ENCODE measurements around the gene EVA1B.

The EVA1B gene

DNA sequence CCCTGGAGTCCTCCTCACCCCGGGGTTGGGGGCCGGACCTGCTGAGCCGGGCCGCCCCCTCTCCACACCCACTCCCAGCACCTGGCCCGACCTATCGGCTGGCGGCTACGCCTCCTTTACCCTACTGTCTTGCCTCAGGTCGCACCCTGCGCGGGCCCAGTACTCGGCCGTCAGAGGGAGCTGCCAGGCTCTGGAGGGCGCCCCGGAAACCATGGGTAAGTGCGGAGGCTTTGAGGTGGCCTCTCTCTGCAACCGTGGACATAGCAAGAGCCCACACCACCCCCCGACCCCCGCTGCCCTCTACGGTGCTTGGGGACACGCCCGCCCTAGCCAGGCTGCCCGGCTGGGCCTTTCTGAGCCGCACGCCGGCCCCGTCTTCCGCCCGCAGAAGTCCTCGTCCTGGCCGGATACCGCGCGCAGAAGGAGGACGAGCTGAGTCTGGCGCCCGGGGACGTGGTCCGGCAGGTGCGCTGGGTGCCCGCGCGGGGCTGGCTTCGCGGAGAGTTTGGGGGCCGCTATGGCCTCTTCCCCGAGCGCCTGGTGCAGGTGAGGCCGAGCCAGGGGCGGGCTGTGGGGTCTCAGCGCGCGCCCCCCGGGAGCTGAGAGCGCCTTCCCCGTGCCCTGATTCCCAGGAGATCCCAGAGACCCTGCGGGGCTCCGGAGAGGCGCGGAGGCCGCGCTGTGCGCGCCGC lies 17.1 kb downstream of the EVA1B start, which contains the start of gene SH3D21:
SH3D21 (plus strand) TSS at position 159 of the 692 bp plus-strand sequence; CDS start at position 212, 53 bp downstream.
- Histone ChIP-seq H3K9ac (ENCODE audit: low read length) (peak within 1 kb of the TSS; percentile 72), H3K36me3 (ENCODE audit: control insufficient read depth, insufficient read depth, low read length, severe bottlenecking) (peaks cover 41% of the 10 kb centered on the region), H3K4me1 (ENCODE audit: control insufficient read depth, insufficient read depth, low read length) (peaks cover 11% of the 10 kb centered on the region), H3K9me3 (ENCODE audit: control insufficient read depth, low read length) (no peaks in the 10 kb centered on the region), H3K4me3 (ENCODE audit: low read length) (peak within 1 kb of the TSS; percentile 82), H3K27me3 (replicated peaks; ENCODE audit: control insufficient read depth, insufficient read depth, low read length) (no peaks in the 10 kb centered on the region)
- peak; percentile 38 for DNase-seq (ENCODE audit: low read depth)

DNA sequence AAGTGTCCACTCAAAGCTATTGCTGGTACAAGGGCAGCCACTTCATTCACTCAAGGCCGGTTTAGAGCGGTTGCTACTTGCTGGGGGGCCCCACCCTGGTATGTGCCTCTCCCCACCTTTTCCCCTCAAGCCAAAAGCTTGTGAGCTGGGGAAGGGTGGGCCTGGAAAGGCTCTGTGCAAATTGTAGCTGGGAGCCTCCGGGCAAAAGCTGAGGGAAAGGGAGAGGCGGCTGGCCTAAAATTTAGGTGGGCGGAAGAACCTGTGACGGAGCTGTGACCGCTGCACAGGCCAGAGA lies 17.6 kb downstream of the EVA1B start:
- Histone ChIP-seq H3K9me3 (ENCODE audit: control insufficient read depth, low read length) (no peaks in the 10 kb centered on the region), H3K36me3 (ENCODE audit: control insufficient read depth, insufficient read depth, low read length, severe bottlenecking) (peaks cover 46% of the 10 kb centered on the region), H3K4me1 (ENCODE audit: control insufficient read depth, insufficient read depth, low read length) (peaks cover 16% of the 10 kb centered on the region), H3K27me3 (replicated peaks; ENCODE audit: control insufficient read depth, insufficient read depth, low read length) (no peaks in the 10 kb centered on the region), H3K9ac (ENCODE audit: low read length) (peak overlapping the region; percentile 68), H3K4me3 (ENCODE audit: low read length) (no peak overlapping the region)
- no peak for DNase-seq (ENCODE audit: low read depth)

DNA sequence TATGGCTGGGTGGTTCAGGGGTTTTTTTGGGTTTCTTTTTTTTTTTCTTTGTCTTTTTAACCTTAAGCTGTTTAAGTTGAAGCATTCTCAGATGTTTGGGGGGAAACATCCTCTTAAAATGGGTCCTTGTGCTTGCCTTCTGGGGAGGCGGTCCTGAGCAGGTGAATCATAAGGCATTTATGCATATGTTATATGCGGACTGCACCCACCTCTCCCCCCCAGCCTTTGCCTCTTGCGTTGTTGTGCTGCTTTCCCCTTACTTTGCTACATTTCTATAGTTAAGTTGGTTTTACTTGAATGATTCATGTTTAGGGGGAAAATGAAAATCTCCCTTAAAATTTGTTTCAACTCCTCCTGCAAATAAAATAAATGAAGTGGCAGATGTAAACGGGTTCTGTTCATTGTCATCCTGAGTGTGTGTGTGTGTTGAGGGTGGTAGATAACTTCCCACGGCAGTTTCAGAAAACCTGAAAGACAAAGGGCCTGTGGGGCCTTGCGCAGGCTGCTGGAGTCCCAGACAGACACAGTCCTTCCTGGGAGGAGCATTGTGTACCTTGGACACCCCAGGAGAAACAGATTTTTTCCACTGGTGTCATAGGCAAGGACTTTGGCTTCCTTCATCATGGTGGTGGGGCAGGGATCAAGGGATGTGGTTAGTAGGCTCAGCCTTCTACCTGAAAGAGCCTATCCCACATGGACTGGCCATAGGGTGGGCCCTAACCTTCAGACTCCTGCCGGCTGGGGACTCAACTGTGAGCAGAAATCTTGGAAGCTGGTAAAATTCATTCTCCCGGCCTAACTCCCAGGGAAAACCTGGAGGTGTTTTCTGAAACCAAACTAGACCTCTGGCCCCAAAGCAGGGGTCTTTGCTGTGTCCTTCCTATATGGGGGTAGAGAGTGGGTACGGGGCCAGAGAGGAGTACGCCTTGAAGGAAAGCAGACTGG lies 18.2 kb downstream of the EVA1B start:
- H3K27me3 ChIP-seq (replicated peaks; ENCODE audit: control insufficient read depth, insufficient read depth, low read length): no peaks in the 10 kb centered on the region
- H3K36me3 ChIP-seq (ENCODE audit: control insufficient read depth, insufficient read depth, low read length, severe bottlenecking): peaks cover 53% of the 10 kb centered on the region
- no peak for DNase-seq (ENCODE audit: low read depth)
- H3K9ac ChIP-seq (ENCODE audit: low read length): peak overlapping the region; percentile 68
- H3K9me3 ChIP-seq (ENCODE audit: control insufficient read depth, low read length): no peaks in the 10 kb centered on the region
- H3K4me3 ChIP-seq (ENCODE audit: low read length): no peak overlapping the region
- H3K4me1 ChIP-seq (ENCODE audit: control insufficient read depth, insufficient read depth, low read length): peaks cover 22% of the 10 kb centered on the region

DNA sequence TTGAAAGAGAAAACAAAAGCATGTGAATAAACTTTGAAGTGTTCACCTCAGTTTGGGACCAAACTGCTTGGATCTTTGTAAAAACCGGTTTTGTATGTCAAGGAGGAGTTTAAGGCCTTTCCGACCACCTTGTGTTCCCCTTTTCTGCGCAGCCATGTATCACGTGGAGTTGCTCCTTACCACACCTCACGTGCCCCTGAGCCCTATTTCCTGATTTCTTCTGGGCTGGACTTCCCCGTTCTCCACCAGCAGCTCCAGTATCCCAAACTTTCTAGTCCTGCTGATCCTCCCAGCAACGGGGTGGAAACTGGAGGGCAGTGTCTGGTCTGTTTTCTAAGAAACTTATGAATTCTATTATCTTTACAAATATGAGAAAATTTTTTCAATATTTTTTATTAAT lies 18.9 kb downstream of the EVA1B start:
- H3K27me3 ChIP-seq (replicated peaks; ENCODE audit: control insufficient read depth, insufficient read depth, low read length): no peaks in the 10 kb centered on the region
- DNase-seq (ENCODE audit: low read depth): no peak
- peaks cover 29% of the 10 kb centered on the region for H3K4me1 ChIP-seq (ENCODE audit: control insufficient read depth, insufficient read depth, low read length)
- H3K36me3 ChIP-seq (ENCODE audit: control insufficient read depth, insufficient read depth, low read length, severe bottlenecking): peaks cover 55% of the 10 kb centered on the region
- no peaks in the 10 kb centered on the region for H3K9me3 ChIP-seq (ENCODE audit: control insufficient read depth, low read length)
- H3K9ac ChIP-seq (ENCODE audit: low read length): no peak overlapping the region
- H3K4me3 ChIP-seq (ENCODE audit: low read length): no peak overlapping the region

DNA sequence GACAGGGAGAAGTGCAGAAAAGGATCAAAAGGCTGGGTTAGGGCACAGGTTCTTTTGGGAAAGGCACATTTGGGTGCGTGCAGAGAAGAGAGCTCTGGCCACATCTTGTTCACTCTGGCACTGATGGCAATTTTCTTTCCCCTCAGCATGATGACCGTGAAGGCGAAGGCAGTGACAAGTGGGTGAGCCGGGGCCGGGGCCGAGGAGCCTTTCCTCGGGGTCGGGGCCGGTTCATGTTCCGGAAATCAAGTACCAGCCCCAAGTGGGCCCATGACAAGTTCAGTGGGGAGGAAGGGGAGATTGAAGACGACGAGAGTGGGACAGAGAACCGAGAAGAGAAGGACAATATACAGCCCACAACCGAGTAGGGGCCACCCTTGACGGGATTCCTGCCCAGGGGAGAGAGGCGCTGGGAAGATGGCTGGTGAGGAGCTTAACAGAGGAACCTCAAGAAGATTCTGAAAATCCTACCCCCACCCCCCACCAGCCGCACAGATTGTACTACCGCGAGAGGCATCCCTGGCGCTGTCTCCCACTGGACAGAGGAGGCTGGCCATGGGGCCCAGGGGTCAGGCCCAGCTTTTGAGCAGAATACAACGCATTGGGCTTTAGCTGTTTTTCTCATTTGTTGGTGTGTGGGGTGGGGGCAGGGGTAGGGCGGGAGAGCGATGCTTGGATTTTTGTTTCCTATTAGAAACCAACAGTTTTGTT lies 19.6 kb downstream of the EVA1B start:
- Histone ChIP-seq H3K27me3 (replicated peaks; ENCODE audit: control insufficient read depth, insufficient read depth, low read length) (no peaks in the 10 kb centered on the region), H3K36me3 (ENCODE audit: control insufficient read depth, insufficient read depth, low read length, severe bottlenecking) (peaks cover 56% of the 10 kb centered on the region), H3K4me3 (ENCODE audit: low read length) (no peak overlapping the region), H3K9ac (ENCODE audit: low read length) (no peak overlapping the region), H3K4me1 (ENCODE audit: control insufficient read depth, insufficient read depth, low read length) (peaks cover 31% of the 10 kb centered on the region), H3K9me3 (ENCODE audit: control insufficient read depth, low read length) (no peaks in the 10 kb centered on the region)
- no peak for DNase-seq (ENCODE audit: low read depth)

DNA sequence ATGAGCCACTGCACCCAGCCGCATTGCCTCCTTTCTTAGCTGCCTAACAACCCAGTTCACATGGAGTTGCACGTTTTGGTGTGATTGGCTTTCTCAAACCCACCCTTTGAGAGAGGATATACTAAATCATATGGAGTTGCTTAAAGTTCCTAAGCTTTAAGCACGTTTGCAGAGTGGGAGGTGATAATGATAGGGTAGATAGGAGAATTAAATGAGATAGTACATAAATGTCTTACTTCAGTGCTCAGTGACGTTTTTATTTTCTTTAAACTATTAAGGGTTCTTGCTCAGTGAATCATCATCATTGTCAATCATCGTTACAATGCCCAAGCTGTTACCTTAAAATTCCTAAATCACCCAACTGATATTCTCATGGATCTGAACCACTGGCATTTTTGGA lies 20.2 kb downstream of the EVA1B start:
- Histone ChIP-seq H3K9me3 (ENCODE audit: control insufficient read depth, low read length) (no peaks in the 10 kb centered on the region), H3K9ac (ENCODE audit: low read length) (no peak overlapping the region), H3K4me3 (ENCODE audit: low read length) (no peak overlapping the region), H3K27me3 (replicated peaks; ENCODE audit: control insufficient read depth, insufficient read depth, low read length) (no peaks in the 10 kb centered on the region), H3K36me3 (ENCODE audit: control insufficient read depth, insufficient read depth, low read length, severe bottlenecking) (peaks cover 62% of the 10 kb centered on the region), H3K4me1 (ENCODE audit: control insufficient read depth, insufficient read depth, low read length) (peaks cover 31% of the 10 kb centered on the region)
- DNase-seq (ENCODE audit: low read depth): no peak

DNA sequence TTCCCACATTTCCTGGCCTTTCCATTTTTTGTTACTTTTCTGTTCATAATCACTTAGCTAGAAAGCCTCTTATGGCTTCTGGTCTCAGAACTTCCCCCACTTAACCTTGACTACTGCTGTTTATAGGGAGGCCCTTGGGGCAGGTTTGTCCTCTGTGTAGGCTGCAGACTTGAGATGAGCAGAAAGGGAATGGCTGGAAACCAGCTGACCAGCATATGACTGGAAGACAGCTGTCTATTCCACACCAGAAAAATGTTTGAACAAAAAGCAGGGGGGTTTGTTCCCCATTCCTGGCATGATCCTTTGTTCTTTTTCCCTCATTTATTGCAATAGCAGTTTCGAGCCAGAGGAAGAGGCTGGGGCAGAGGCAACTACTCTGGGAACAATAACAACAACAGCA lies 22.2 kb downstream of the EVA1B start:
- H3K27me3 ChIP-seq (replicated peaks; ENCODE audit: control insufficient read depth, insufficient read depth, low read length): no peaks in the 10 kb centered on the region
- H3K4me1 ChIP-seq (ENCODE audit: control insufficient read depth, insufficient read depth, low read length): peaks cover 29% of the 10 kb centered on the region
- H3K9ac ChIP-seq (ENCODE audit: low read length): peak overlapping the region; percentile 7
- H3K36me3 ChIP-seq (ENCODE audit: control insufficient read depth, insufficient read depth, low read length, severe bottlenecking): peaks cover 75% of the 10 kb centered on the region
- DNase-seq (ENCODE audit: low read depth): no peak
- H3K4me3 ChIP-seq (ENCODE audit: low read length): no peak overlapping the region
- H3K9me3 ChIP-seq (ENCODE audit: control insufficient read depth, low read length): no peaks in the 10 kb centered on the region

DNA sequence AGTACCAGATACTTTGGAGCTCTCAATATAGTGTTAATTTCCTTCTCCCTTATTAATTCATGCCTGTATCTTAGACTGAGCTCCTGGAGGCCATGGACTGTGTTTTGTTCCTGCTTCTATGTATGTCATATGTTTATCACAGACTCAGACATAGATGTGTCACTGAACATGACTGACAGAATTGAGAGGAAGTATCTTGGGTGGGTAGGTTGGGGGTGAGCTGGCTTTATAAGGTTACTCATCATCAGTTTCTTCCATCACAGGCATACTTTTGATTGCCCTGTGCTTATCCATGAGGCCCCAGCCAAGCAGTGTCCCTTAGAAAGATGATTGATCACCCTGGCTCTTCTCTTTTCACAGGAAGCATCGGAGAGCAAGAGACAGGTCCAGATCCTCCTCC lies 22.9 kb downstream of the EVA1B start:
- Histone ChIP-seq H3K4me3 (ENCODE audit: low read length) (no peak overlapping the region), H3K9me3 (ENCODE audit: control insufficient read depth, low read length) (no peaks in the 10 kb centered on the region), H3K4me1 (ENCODE audit: control insufficient read depth, insufficient read depth, low read length) (peaks cover 22% of the 10 kb centered on the region), H3K36me3 (ENCODE audit: control insufficient read depth, insufficient read depth, low read length, severe bottlenecking) (peaks cover 77% of the 10 kb centered on the region), H3K9ac (ENCODE audit: low read length) (peak overlapping the region; percentile 7), H3K27me3 (replicated peaks; ENCODE audit: control insufficient read depth, insufficient read depth, low read length) (no peaks in the 10 kb centered on the region)
- DNase-seq (ENCODE audit: low read depth): no peak

DNA sequence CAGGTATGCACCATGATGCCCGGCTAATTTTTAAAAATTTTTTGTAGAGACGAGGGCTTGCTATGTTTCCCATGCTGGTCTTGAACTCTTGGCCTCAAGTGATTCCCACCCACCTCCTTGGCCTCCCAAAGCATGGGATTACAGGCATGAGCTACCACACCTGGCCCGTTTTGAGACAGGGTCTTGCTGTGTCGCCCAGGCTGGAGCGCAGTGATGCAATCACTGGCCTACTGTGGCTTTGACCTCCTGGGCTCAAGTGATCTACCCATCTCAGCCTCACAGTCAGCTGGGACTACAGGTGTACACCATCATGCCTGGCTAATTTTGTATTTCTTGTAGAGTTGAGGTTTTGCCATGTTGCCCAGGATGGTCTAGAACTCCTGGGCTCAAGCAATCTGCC lies 24.8 kb downstream of the EVA1B start:
- DNase-seq (ENCODE audit: low read depth): no peak
- no peaks in the 10 kb centered on the region for H3K27me3 ChIP-seq (replicated peaks; ENCODE audit: control insufficient read depth, insufficient read depth, low read length)
- H3K4me3 ChIP-seq (ENCODE audit: low read length): no peak overlapping the region
- no peak overlapping the region for H3K9ac ChIP-seq (ENCODE audit: low read length)
- H3K4me1 ChIP-seq (ENCODE audit: control insufficient read depth, insufficient read depth, low read length): peaks cover 21% of the 10 kb centered on the region
- H3K9me3 ChIP-seq (ENCODE audit: control insufficient read depth, low read length): no peaks in the 10 kb centered on the region
- H3K36me3 ChIP-seq (ENCODE audit: control insufficient read depth, insufficient read depth, low read length, severe bottlenecking): peaks cover 78% of the 10 kb centered on the region

DNA sequence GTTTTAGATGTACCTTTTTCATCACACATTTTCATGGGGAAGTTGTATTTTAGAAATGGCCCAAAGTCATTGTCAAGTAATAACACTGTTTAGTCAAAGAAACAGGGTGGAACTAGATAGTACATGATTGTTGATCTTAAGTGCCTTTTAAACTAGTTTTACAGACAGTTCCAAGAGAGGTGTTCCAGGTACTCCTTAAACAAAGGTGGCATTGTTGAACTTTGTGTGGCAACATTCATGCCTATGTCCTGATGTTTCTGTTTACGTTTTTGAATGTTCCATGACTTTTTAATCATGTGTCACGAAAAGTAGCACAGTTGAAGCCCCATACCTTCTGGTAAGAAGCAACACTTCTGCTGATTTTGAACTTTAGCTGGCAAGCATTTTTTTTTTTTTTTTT lies 26.4 kb downstream of the EVA1B start:
- no peaks in the 10 kb centered on the region for H3K9me3 ChIP-seq (ENCODE audit: control insufficient read depth, low read length)
- no peak for DNase-seq (ENCODE audit: low read depth)
- H3K36me3 ChIP-seq (ENCODE audit: control insufficient read depth, insufficient read depth, low read length, severe bottlenecking): peaks cover 76% of the 10 kb centered on the region

DNA sequence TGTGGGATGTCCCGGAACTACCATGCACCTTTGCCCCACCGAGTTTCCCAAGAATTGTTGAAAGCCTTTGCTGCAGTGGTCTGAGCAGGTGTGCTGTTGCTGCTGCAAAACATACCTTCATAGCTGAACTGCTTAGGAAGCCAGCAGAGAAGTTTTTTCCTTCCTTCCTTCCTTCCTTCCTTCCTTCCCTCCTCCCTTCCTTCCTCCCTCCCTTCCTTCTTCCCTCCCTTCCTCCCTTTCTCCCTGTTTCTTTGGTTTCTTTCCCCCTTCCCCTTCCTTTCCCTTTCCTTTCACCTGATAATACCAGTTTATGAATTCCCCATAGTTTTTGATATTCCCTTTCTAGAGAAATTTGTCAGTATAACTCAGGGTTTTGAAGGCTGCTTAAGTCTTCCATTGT lies 28.1 kb downstream of the EVA1B start:
- Histone ChIP-seq H3K27me3 (replicated peaks; ENCODE audit: control insufficient read depth, insufficient read depth, low read length) (no peaks in the 10 kb centered on the region), H3K36me3 (ENCODE audit: control insufficient read depth, insufficient read depth, low read length, severe bottlenecking) (peaks cover 76% of the 10 kb centered on the region), H3K9me3 (ENCODE audit: control insufficient read depth, low read length) (no peaks in the 10 kb centered on the region)

More for the DNA sequence above, 26.4 kb downstream of the EVA1B start:
- Histone ChIP-seq H3K4me1 (ENCODE audit: control insufficient read depth, insufficient read depth, low read length) (peaks cover 21% of the 10 kb centered on the region), H3K4me3 (ENCODE audit: low read length) (no peak overlapping the region), H3K9ac (ENCODE audit: low read length) (no peak overlapping the region), H3K27me3 (replicated peaks; ENCODE audit: control insufficient read depth, insufficient read depth, low read length) (no peaks in the 10 kb centered on the region)

More for the DNA sequence above, 28.1 kb downstream of the EVA1B start:
- no peak for DNase-seq (ENCODE audit: low read depth)
- no peak overlapping the region for H3K4me3 ChIP-seq (ENCODE audit: low read length)
- H3K9ac ChIP-seq (ENCODE audit: low read length): no peak overlapping the region
- peaks cover 16% of the 10 kb centered on the region for H3K4me1 ChIP-seq (ENCODE audit: control insufficient read depth, insufficient read depth, low read length)

All from adipocyte (in vitro differentiated cells).